Activated CD4-positive, alpha-beta memory T cell treated with anti-CD3 and anti-CD28 coated beads for 36 hours (primary cell): ENCODE results near the gene RBBP8NL. TPM values are rescaled to one million over a fixed set of nuclear protein-coding genes. Genes with fewer than 3 reads are reported as not detected.

Source experiments
- CTCF ChIA-PET: fragments of 350-600 bp; sonication (Branson Sonifier 250); formaldehyde crosslinking; loops from one replicate; lab custom pipeline; 2021; ENCODE audit warnings: antibody characterized with exemption, inconsistent platforms; lab: Charles Lee
- POLR2A ChIA-PET: fragments of 350-600 bp; sonication (Branson Sonifier 250); formaldehyde crosslinking; loops from one replicate; lab custom pipeline; 2021; ENCODE audit warnings: antibody characterized with exemption; lab: Charles Lee
- DNase-seq: peaks from one replicate; pipeline ENCODE4 v3.0.0-alpha.2; 2020
- H3K27ac Mint-ChIP-seq: one replicate; pipeline ENCODE4 v1.8.0; 2021; ENCODE audit warnings: mixed read lengths
- H3K27me3 Mint-ChIP-seq: one replicate; pipeline ENCODE4 v1.8.0; 2021; ENCODE audit warnings: mixed read lengths
- H3K36me3 Mint-ChIP-seq: one replicate; pipeline ENCODE4 v1.8.0; 2021; ENCODE audit warnings: mixed read lengths
- H3K4me1 Mint-ChIP-seq: one replicate; pipeline ENCODE4 v1.8.0; 2021; ENCODE audit warnings: low read depth, mixed read lengths
- H3K4me3 Mint-ChIP-seq: one replicate; pipeline ENCODE4 v1.8.0; 2021; ENCODE audit warnings: mild to moderate bottlenecking, mixed read lengths
- H3K9me3 Mint-ChIP-seq: one replicate; pipeline ENCODE4 v1.8.0; 2021; ENCODE audit warnings: mixed read lengths
- intact Hi-C: fragments of 100-400 bp; cut with micrococcal nuclease; formaldehyde crosslinking; loops from one replicate; pipeline ENCODE4 v1.15.1; 2023
- total RNA-seq, 2 experiments: library from RNA; stranded (reverse); gene quantifications; one replicate each; pipeline ENCODE4 v1.2.3, GENCODE V29; 2021

RBBP8NL gene
- total RNA-seq, 2 experiments from 2014 or later: not detected

GRCh38 chr20:62362991-62363919, 64.1 kb downstream of the RBBP8NL start:
- H3K27ac Mint-ChIP-seq: no peak overlapping the region
- ChIA-PET CTCF (interaction anchor here (0.6 kb wide), 1 partner anchor 71 kb away, joined by 3 read pairs; no protein-coding TSS in a partner anchor), POLR2A (no interaction called here)
- H3K4me1 Mint-ChIP-seq: no peaks in the 10 kb centered on the region
- intact Hi-C loops: no loop called here
- H3K9me3 Mint-ChIP-seq: no peaks in the 10 kb centered on the region
- peaks cover 21% of the 10 kb centered on the region for H3K27me3 Mint-ChIP-seq
- no peak overlapping the region for H3K4me3 Mint-ChIP-seq
- no peaks in the 10 kb centered on the region for H3K36me3 Mint-ChIP-seq
- DNase-seq: no peak

- Mint-ChIP-seq H3K9me3 (no peaks in the 10 kb centered on the region), H3K36me3 (no peaks in the 10 kb centered on the region), H3K27ac (no peak overlapping the region), H3K27me3 (peaks cover 20% of the 10 kb centered on the region), H3K4me3 (no peak overlapping the region), H3K4me1 (no peaks in the 10 kb centered on the region)
- intact Hi-C loops: no loop called here
- ChIA-PET CTCF (no interaction called here), POLR2A (no interaction called here)
- no peak for DNase-seq
Measured at GRCh38 chr20:62362590-62362940, 64.8 kb downstream of the RBBP8NL start.

GRCh38 chr20:62361799-62362589, 65.3 kb downstream of the RBBP8NL start:
- Mint-ChIP-seq H3K9me3 (no peaks in the 10 kb centered on the region), H3K4me3 (no peak overlapping the region), H3K4me1 (no peaks in the 10 kb centered on the region), H3K36me3 (no peaks in the 10 kb centered on the region), H3K27me3 (peaks cover 20% of the 10 kb centered on the region), H3K27ac (no peak overlapping the region)
- CTCF ChIA-PET: no interaction called here
- no peak for DNase-seq
- intact Hi-C loops: no loop called here
- POLR2A ChIA-PET: no interaction called here

- CTCF ChIA-PET: no interaction called here
- no peak overlapping the region for H3K4me3 Mint-ChIP-seq
Measured at GRCh38 chr20:62360854-62361798, 66.2 kb downstream of the RBBP8NL start.

More at GRCh38 chr20:62360854-62361798, 66.2 kb downstream of the RBBP8NL start:
- POLR2A ChIA-PET: no interaction called here
- no peaks in the 10 kb centered on the region for H3K36me3 Mint-ChIP-seq
- no peaks in the 10 kb centered on the region for H3K9me3 Mint-ChIP-seq
- H3K4me1 Mint-ChIP-seq: no peaks in the 10 kb centered on the region
- peaks cover 22% of the 10 kb centered on the region for H3K27me3 Mint-ChIP-seq
- DNase-seq: no peak
- intact Hi-C loops: no loop called here
- H3K27ac Mint-ChIP-seq: no peak overlapping the region

Other genes starting within 250 kb of the RBBP8NL start
- 10 to 100 TPM; 31.4 to 32.5 TPM for gene MTG2, start 244.5 kb downstream of the RBBP8NL start, total RNA-seq
- gene HRH3, start 207.3 kb downstream of the RBBP8NL start, total RNA-seq: not detected
- gene OSBPL2, start 189.0 kb downstream of the RBBP8NL start, total RNA-seq: 10 to 100 TPM; 25.4 to 29.3 TPM
- gene ADRM1, start 124.5 kb downstream of the RBBP8NL start, total RNA-seq: 100 to 1,000 TPM in 1 of 2 experiments, 10 to 100 TPM in 1; 98.6 to 101 TPM
- 1 to 10 TPM in 1 of 2 experiments, under 1 TPM in 1; 0.78 to 1.1 TPM for gene LAMA5, start 60.2 kb downstream of the RBBP8NL start, total RNA-seq
- gene RPS21, start 40.4 kb downstream of the RBBP8NL start, total RNA-seq: 1,000 to 10,000 TPM; 2,488 to 2,529 TPM
- gene CABLES2, start 20.3 kb downstream of the RBBP8NL start, total RNA-seq: 1 to 10 TPM; 7.8 to 8.2 TPM
- not detected for gene GATA5, start 48.5 kb upstream of the RBBP8NL start, total RNA-seq
- gene SLCO4A1, start 215.0 kb upstream of the RBBP8NL start, total RNA-seq: 10 to 100 TPM; 29.6 to 30.7 TPM